GM12874 (cell line): Measurements from ENCODE around the gene FIP1L1.

Experiments used
- CTCF ChIP-seq: IDR thresholded peaks from 2 replicates; pipeline ENCODE4 v1.5.1; 2011; ENCODE audit warnings: low read depth, mild to moderate bottlenecking, control low read depth, low read length, moderate library complexity; ENCODE audit not compliant: insufficient read depth

Gene FIP1L1

GRCh38 chr4:53489279-53489889 is 111.9 kb downstream of the FIP1L1 start:
- no peak for TF ChIP-seq CTCF

GRCh38 chr4:53490161-53490956 is 112.9 kb downstream of the FIP1L1 start:
- no peak for TF ChIP-seq CTCF

- peak; percentile 59 for TF ChIP-seq CTCF
Observed at GRCh38 chr4:53490965-53491622, 113.7 kb downstream of the FIP1L1 start.

GRCh38 chr4:53494851-53495250 is 117.4 kb downstream of the FIP1L1 start:
- TF ChIP-seq CTCF = no peak

GRCh38 chr4:53497487-53498244 is 120.2 kb downstream of the FIP1L1 start:
- TF ChIP-seq CTCF = no peak

GRCh38 chr4:53498706-53499105 is 121.3 kb downstream of the FIP1L1 start:
- no peak for TF ChIP-seq CTCF

GRCh38 chr4:53499791-53500190 is 122.3 kb downstream of the FIP1L1 start:
- no peak for TF ChIP-seq CTCF
